Left lung (tissue), 10 donors: Measurements from ENCODE around the gene MRPL39. TPM values are rescaled to one million over a fixed set of nuclear protein-coding genes. Genes with fewer than 3 reads are reported as not detected.
A peak's percentile ranks its signal among the peaks of the same experiment; 100 is the strongest.

Experiments used
- ATAC-seq: fragments of 200-7000 bp; cut with Tn5 transposase; one replicate; pipeline ENCODE4 v1.9.1; 2020; ENCODE audit warnings: moderate library complexity
- DNase-seq, 4 donors: peaks; one replicate each; pipeline ENCODE4 v3.0.0-alpha.2; 2013 to 2020
- H3K27ac ChIP-seq, 2 donors: fragments of 200-600 bp; sonication (generic) in 1 of 2; one replicate each; pipeline versions ENCODE4 v1.5.0 to v1.8.0; 2020 to 2021
- H3K27me3 ChIP-seq, 2 donors: fragments of 200-600 bp; sonication (generic) in 1 of 2; one replicate each; pipeline versions ENCODE4 v1.5.0 to v1.8.0; 2020 to 2021
- H3K36me3 ChIP-seq, 2 donors: fragments of 200-600 bp; sonication (generic) in 1 of 2; one replicate each; pipeline versions ENCODE4 v1.5.0 to v1.8.0; 2020 to 2021
- H3K4me1 ChIP-seq, 2 donors: fragments of 200-600 bp; one replicate each; pipeline ENCODE4 v1.8.0; 2021
- H3K4me3 ChIP-seq, 2 donors: fragments of 200-600 bp; sonication (generic) in 1 of 2; one replicate each; pipeline versions ENCODE4 v1.5.0 to v1.8.0; 2020 to 2021; ENCODE audit warnings: mild to moderate bottlenecking in 1 of 2
- H3K9me3 ChIP-seq, 2 donors: fragments of 200-600 bp; sonication (generic) in 1 of 2; one replicate each; pipeline versions ENCODE4 v1.5.0 to v1.8.0; 2020 to 2021
- intact Hi-C, 2 donors: fragments of 100-400 bp; cut with DNase I; formaldehyde crosslinking; loops; one replicate each; pipeline versions ENCODE4 v1.11.2 to v1.14.2; 2022
- polyA plus RNA-seq, 6 donors: library from polyadenylated mRNA; unstranded; fragments of 120-200 nt; gene quantifications; one replicate each; pipeline ENCODE4 v1.2.1, GENCODE V29; 2013; ENCODE audit not compliant: insufficient read length in 6 of 6
- total RNA-seq, 2 donors: library from RNA; stranded (reverse); fragmentation: NEBNext Ultra II Directional; extraction: Animal tissue kit (Norgen Biotek cat#: 25700); gene quantifications; one replicate each; pipeline ENCODE4 v1.2.1, GENCODE V29; 2021
- TF ChIP-seq, protein P1 (sequence below), 2 donors: fragments of 200-600 bp; sonication (generic) in 1 of 2; IDR thresholded peaks; one replicate each; pipeline versions ENCODE4 v1.5.0 to v1.8.0; 2021; ENCODE audit warnings: antibody characterized with exemption in 2 of 2
- donor health status: DM: no; HTN: yes; CAD: no.
- donor health status: DM: no; HTN: no; CAD: no.

Gene MRPL39
- total and polyA plus RNA-seq, 8 donors, result 21.3 to 36.2 (median 33.1) TPM

DNA sequence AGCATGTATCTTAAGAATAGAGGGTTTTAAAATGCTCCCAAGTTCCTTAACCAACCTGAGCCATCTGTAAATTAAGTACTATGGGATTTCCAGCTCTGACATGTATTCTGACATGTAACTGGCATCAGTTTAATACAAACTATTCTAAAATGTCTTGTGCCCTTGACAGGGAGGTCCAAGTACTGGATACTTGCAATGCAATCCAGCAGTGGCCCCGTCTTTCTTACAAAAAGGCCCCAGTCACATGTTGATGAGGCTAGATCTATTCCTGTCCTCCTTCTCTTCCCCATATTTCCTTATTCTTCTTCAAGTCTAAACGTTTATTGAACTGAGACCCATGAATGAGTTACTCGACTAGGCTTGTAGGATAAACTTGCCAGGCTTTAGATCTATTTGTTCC lies 46.4 kb downstream of the MRPL39 start:
- H3K27ac ChIP-seq, result peak overlapping the region in 1 of 2 donors; percentile 76
- no peaks in the 10 kb centered on the region for H3K9me3 ChIP-seq
- peaks cover 0 to 6% of the 10 kb centered on the region in 2 donors for H3K36me3 ChIP-seq
- DNase-seq, result no peak
- TF ChIP-seq, protein P1, sequence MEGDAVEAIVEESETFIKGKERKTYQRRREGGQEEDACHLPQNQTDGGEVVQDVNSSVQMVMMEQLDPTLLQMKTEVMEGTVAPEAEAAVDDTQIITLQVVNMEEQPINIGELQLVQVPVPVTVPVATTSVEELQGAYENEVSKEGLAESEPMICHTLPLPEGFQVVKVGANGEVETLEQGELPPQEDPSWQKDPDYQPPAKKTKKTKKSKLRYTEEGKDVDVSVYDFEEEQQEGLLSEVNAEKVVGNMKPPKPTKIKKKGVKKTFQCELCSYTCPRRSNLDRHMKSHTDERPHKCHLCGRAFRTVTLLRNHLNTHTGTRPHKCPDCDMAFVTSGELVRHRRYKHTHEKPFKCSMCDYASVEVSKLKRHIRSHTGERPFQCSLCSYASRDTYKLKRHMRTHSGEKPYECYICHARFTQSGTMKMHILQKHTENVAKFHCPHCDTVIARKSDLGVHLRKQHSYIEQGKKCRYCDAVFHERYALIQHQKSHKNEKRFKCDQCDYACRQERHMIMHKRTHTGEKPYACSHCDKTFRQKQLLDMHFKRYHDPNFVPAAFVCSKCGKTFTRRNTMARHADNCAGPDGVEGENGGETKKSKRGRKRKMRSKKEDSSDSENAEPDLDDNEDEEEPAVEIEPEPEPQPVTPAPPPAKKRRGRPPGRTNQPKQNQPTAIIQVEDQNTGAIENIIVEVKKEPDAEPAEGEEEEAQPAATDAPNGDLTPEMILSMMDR (IDR thresholded peaks at IDR 0.05), result no peak
- H3K4me1 ChIP-seq, result peaks cover 0 to 36% of the 10 kb centered on the region in 2 donors
- peaks cover 0 to 9% of the 10 kb centered on the region in 2 donors for H3K27me3 ChIP-seq
- peak; percentile 5 for ATAC-seq
- H3K4me3 ChIP-seq, result peak overlapping the region in 1 of 2 donors; percentile 47
- intact Hi-C loops, result no loop called here

DNA sequence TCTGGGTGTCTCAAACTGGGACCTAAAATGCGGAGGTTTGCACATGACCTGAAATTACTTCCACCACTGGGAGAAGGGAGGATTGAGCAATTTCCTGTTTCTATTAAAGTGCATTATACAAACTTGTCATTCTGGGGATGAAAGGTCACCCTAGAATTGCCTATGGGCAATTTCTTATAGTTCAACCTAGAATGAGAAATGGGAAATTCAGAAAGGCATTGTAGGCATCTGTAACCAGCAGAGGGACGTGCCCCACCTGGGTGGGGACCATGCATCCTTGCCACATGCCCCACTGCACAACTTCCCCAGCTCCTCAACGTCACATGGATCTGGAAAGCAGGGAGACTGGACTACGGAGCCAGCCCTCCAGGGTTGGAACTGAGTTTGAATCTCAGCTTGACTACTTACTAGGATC lies 47.0 kb downstream of the MRPL39 start:
- intact Hi-C loops, result no loop called here
- DNase-seq, result no peak

DNA sequence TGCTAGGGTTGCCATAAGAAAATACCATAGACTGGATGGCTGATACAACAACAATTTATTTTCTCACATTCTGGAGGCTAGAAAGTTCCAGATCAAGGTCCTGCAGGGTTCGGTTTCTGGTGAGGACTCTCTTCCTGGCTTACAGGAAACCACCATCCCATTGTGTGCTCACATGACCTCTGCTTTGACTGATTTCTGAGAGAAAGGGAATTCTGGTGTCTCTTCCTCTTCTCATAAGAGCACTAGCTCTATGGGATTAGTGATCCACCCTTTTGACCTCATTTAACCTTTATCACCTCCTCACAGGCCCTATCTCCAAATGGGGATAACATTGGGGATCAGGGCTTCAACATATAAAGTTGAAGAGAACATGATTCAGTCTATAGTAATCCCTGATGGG lies 47.5 kb downstream of the MRPL39 start:
- Histone ChIP-seq H3K4me3 (no peak overlapping the region), H3K27me3 (peaks cover 0 to 9% of the 10 kb centered on the region in 2 donors), H3K27ac (peak overlapping the region in 1 of 2 donors; percentile 0), H3K9me3 (no peaks in the 10 kb centered on the region), H3K36me3 (no peaks in the 10 kb centered on the region), H3K4me1 (peaks cover 0 to 36% of the 10 kb centered on the region in 2 donors)
- TF ChIP-seq, protein P1 (IDR thresholded peaks at IDR 0.05), result no peak
- ATAC-seq, result no peak
- no peak for DNase-seq
- intact Hi-C loops, result no loop called here

More for the DNA sequence above, 47.0 kb downstream of the MRPL39 start:
- Histone ChIP-seq H3K27ac (peak overlapping the region in 1 of 2 donors; percentile 76), H3K36me3 (peaks cover 0 to under 1% of the 10 kb centered on the region in 2 donors), H3K9me3 (no peaks in the 10 kb centered on the region), H3K27me3 (peaks cover 0 to 9% of the 10 kb centered on the region in 2 donors), H3K4me1 (peaks cover 0 to 36% of the 10 kb centered on the region in 2 donors), H3K4me3 (no peak overlapping the region)
- peak; percentile 5 for ATAC-seq
- TF ChIP-seq, protein P1 (IDR thresholded peaks at IDR 0.05), result no peak

DNA sequence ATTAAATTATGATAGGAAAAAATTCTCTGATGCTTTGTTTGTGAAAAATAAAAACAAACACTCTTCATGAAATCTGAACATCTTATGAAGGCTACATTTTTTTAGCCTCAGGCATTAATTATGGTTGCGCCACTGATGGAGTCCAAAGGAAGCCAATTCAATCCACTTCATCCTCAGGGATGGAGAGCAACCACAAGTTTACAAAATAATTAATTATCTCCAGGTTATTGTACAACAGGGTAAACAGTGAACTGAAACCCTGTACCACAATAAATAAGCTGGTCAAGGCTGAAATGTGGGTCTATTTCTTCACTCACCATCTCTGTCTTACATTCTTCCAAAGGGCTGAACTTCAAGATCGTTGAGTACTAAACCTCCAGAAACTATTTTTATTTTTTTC lies 49.2 kb downstream of the MRPL39 start:
- Histone ChIP-seq H3K9me3 (no peaks in the 10 kb centered on the region), H3K27ac (no peak overlapping the region), H3K4me1 (peaks cover 0 to 28% of the 10 kb centered on the region in 2 donors), H3K27me3 (peaks cover 0 to 9% of the 10 kb centered on the region in 2 donors), H3K4me3 (no peak overlapping the region), H3K36me3 (no peaks in the 10 kb centered on the region)
- intact Hi-C loops, result no loop called here
- ATAC-seq (no peak), DNase-seq (no peak)
- TF ChIP-seq, protein P1 (IDR thresholded peaks at IDR 0.05), result no peak

DNA sequence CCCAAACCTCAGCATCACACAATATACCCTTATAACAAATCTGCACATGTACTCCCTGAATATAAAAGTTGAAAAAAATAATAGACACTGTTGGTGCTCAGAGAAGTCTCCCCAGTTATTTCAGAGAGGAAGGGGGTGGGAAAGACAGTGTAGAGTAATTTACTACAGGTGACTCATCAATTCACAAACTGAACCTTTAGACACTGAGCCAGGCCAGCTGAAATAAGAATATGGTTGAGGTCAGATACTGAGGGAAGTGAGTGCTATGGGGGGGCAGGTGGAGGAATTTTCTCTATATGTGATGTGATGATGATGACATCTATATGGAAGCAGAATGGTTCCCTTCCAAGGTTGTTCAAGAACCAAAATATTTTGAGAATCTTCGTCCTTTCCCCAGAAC lies 50.1 kb downstream of the MRPL39 start:
- DNase-seq (no peak), ATAC-seq (no peak)
- peaks cover 0 to 3% of the 10 kb centered on the region in 2 donors for H3K27me3 ChIP-seq
- TF ChIP-seq, protein P1 (IDR thresholded peaks at IDR 0.05), result no peak
- H3K4me3 ChIP-seq, result no peak overlapping the region
- intact Hi-C loops, result no loop called here
- no peaks in the 10 kb centered on the region for H3K9me3 ChIP-seq
- peaks cover 0 to 18% of the 10 kb centered on the region in 2 donors for H3K4me1 ChIP-seq
- no peaks in the 10 kb centered on the region for H3K36me3 ChIP-seq
- H3K27ac ChIP-seq, result no peak overlapping the region
